ENCODE measurements around the gene THTPA. TPM values are rescaled to one million over a fixed set of nuclear protein-coding genes. Genes with fewer than 3 reads are reported as not detected.

The THTPA gene
- total and polyA plus RNA-seq, 9 of the 15 experiments (the other 6 are each of a cell fraction or from before 2014, with no cell fraction given), result 2.4 to 8.7 (median 5.2) TPM

GRCh38 chr14:23551266-23552028, 4.6 kb upstream of the THTPA start, which contains the start of gene ZFHX2 (continued):
- TF ChIP-seq, protein P1, sequence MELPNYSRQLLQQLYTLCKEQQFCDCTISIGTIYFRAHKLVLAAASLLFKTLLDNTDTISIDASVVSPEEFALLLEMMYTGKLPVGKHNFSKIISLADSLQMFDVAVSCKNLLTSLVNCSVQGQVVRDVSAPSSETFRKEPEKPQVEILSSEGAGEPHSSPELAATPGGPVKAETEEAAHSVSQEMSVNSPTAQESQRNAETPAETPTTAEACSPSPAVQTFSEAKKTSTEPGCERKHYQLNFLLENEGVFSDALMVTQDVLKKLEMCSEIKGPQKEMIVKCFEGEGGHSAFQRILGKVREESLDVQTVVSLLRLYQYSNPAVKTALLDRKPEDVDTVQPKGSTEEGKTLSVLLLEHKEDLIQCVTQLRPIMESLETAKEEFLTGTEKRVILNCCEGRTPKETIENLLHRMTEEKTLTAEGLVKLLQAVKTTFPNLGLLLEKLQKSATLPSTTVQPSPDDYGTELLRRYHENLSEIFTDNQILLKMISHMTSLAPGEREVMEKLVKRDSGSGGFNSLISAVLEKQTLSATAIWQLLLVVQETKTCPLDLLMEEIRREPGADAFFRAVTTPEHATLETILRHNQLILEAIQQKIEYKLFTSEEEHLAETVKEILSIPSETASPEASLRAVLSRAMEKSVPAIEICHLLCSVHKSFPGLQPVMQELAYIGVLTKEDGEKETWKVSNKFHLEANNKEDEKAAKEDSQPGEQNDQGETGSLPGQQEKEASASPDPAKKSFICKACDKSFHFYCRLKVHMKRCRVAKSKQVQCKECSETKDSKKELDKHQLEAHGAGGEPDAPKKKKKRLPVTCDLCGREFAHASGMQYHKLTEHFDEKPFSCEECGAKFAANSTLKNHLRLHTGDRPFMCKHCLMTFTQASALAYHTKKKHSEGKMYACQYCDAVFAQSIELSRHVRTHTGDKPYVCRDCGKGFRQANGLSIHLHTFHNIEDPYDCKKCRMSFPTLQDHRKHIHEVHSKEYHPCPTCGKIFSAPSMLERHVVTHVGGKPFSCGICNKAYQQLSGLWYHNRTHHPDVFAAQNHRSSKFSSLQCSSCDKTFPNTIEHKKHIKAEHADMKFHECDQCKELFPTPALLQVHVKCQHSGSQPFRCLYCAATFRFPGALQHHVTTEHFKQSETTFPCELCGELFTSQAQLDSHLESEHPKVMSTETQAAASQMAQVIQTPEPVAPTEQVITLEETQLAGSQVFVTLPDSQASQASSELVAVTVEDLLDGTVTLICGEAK (IDR thresholded peaks at IDR 0.05), result no peak
- TF ChIP-seq, protein P1 (CRISPR knock-in tag; IDR thresholded peaks at IDR 0.05), result no peak
- TF ChIP-seq AFF1 (IDR thresholded peaks at IDR 0.05; ENCODE audit: low read depth in 1 of 2, partially characterized antibody in 2 of 2) (peak in 1 of 2 experiments; percentile 78), ZNF263 (CRISPR knock-in tag; IDR thresholded peaks at IDR 0.05; ENCODE audit: borderline replicate concordance) (peak; percentile 97), NRF1 (conservative IDR thresholded peaks at IDR 0.05 in 1 of 2, IDR thresholded peaks at IDR 0.05 in 1 of 2) (peak; percentile 82 to 86), ADNP (tag; IDR thresholded peaks at IDR 0.05) (no peak), RBM39 (optimal IDR thresholded peaks at IDR 0.05; ENCODE audit: low read depth, low read length) (no peak), SIX5 (IDR thresholded peaks at IDR 0.05; ENCODE audit: borderline replicate concordance in 1 of 2, insufficient read depth in 1 of 2, low read depth in 1 of 2, low read length in 2 of 2) (peak; percentile 22 to 46; a peak in 2 of 4 replicates)
- TF ChIP-seq, protein P2, sequence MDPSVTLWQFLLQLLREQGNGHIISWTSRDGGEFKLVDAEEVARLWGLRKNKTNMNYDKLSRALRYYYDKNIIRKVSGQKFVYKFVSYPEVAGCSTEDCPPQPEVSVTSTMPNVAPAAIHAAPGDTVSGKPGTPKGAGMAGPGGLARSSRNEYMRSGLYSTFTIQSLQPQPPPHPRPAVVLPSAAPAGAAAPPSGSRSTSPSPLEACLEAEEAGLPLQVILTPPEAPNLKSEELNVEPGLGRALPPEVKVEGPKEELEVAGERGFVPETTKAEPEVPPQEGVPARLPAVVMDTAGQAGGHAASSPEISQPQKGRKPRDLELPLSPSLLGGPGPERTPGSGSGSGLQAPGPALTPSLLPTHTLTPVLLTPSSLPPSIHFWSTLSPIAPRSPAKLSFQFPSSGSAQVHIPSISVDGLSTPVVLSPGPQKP (CRISPR knock-in tag; IDR thresholded peaks at IDR 0.05), result no peak
